NCI-H1092 treated with DMSO at 0.1 percent for 48 hours (cell line): Measurements from ENCODE around the gene ALDH1L2.
"Not testable (repeated sequence)": the region's sequence is repeated elsewhere in the genome, so short reads cannot be mapped to it uniquely, and the experiment has no call there.

ENCODE experiments used
- DNase-seq: peaks from one replicate; lab custom pipeline; 2025; lab: John Stamatoyannopoulos, UW

Gene ALDH1L2

GRCh38 chr12:104977688-104978087 lies 106.6 kb downstream of the ALDH1L2 start:
- DNase-seq = not testable (repeated sequence)

- no peak for DNase-seq
These were observed 107.6 kb downstream of the ALDH1L2 start for GRCh38 chr12:104976703-104977102.

DNA sequence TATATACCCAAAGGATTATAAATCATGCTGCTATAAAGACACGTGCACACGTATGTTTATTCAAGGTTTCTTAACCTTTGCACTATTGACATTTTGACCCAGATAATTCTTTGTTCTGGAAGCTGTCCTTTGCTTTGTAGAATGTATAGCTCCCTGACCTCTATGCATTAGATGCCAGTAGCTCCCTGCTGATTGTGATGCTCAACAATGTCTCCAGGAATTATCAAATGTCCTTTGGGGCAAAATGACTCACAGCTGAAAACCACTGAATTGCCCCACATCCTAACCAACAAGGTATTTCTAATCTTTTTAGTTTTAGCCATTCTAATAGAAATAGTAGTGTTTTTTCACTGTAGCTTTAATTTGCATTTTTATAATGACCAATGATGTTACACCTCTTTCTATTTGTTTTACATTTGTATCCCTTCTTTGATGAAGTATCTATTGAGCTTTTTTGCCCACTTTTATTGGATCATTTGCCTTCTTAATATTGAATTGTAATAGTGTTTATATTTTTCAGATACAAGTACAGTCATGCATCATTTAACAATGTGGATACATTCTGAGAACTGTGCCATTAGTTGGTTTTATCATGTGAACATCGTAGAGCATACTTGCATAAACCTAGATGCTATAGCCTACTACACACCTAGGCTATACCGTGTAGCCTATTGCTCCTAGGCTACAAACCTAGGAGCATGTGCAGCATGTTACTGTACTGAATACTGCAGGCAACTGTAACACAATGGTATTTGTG lies 108.5 kb downstream of the ALDH1L2 start:
- DNase-seq = no peak

DNA sequence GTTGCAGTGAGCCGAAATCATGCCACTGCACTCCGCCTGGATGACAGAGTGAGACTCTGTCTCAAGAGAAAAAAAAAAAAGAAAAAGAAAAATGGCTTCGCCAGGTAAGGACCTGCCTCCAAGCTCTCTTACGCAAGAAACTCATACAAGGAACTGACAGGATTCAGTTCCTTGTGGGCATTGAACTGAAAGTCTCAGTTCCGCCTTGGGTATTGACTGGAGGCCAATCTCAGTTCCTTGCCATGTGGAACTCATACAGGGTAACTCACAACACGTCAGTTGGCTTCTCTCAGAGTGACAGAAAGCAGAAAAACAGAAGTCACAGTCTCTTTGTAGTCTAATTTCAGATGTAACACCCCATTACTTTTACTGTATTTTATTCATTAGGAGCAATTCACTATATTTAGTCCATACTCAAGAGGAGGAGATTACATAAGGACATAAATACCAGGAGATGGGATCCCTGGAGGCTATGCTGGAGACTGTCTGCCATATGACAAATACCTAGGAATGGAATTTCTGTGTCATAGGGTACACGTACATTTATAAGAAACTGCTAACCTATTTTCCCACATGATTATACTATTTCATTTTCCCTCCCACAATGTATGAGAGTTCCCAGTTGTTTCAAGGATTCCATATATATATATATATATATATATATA lies 109.5 kb downstream of the ALDH1L2 start:
- DNase-seq = no peak

DNA sequence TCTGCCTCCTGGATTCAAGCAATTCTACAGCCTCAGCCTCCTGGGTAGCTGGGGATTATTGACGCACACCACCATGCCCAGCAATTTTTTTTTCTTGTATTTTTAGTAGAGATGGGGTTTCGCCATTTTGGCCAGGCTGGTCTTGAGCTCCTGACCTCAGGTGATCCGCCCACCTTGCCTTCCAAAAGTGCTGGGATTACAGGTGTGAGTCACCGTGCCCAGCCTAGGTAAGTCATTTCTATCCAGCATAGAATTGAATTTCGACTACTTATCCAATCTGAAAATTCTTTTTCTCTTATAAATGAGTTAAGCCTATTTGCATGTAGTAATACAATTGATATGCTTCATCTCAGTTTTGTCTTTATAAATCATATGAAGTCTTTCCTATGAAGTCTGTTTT lies 111.0 kb downstream of the ALDH1L2 start:
- no peak for DNase-seq

GRCh38 chr12:104971306-104971705 lies 113.0 kb downstream of the ALDH1L2 start:
- no peak for DNase-seq
